GM06990 (cell line): ENCODE data around the gene SEMA5A.

Experiments
- DNase-seq: peaks from one replicate; pipeline ENCODE4 v3.0.0-alpha.2; 2011; ENCODE audit not compliant: insufficient read length; ENCODE audit errors: extremely low read depth
- H3K27me3 ChIP-seq: replicated peaks from 2 replicates; pipeline ENCODE4 v1.6.0; 2011; ENCODE audit warnings: low read length; ENCODE audit not compliant: control insufficient read depth, insufficient read depth
- H3K36me3 ChIP-seq: 2 replicates; pipeline ENCODE4 v1.5.1; 2011; ENCODE audit warnings: low read length; ENCODE audit not compliant: control insufficient read depth, insufficient read depth
- H3K4me3 ChIP-seq: replicated peaks from 2 replicates; pipeline ENCODE4 v1.5.1; 2011; ENCODE audit warnings: low read depth, mild to moderate bottlenecking, control low read depth, low read length
- CTCF ChIP-seq: IDR thresholded peaks from 2 replicates; pipeline ENCODE4 v1.5.1; 2011; ENCODE audit warnings: low read length, control low read depth, mild to moderate bottlenecking, inconsistent platforms; ENCODE audit not compliant: insufficient read depth, poor library complexity, severe bottlenecking

The SEMA5A gene

GRCh38 chr5:9325549-9325948 lies 220.3 kb downstream of the SEMA5A start:
- DNase-seq = no peak
- Histone ChIP-seq H3K27me3 (no peaks in the 10 kb centered on the region; the same call in 1 of the 2 replicates), H3K4me3 (no peak overlapping the region), H3K36me3 (no peaks in the 10 kb centered on the region)
- no peak for TF ChIP-seq CTCF

GRCh38 chr5:9324348-9325077 lies 221.4 kb downstream of the SEMA5A start:
- H3K27me3 ChIP-seq = no peaks in the 10 kb centered on the region; the same call in none of the 2 replicates
- no peak for TF ChIP-seq CTCF
- no peak overlapping the region for H3K4me3 ChIP-seq
- DNase-seq = no peak
- no peaks in the 10 kb centered on the region for H3K36me3 ChIP-seq

- DNase-seq = no peak
- no peak for TF ChIP-seq CTCF
- H3K4me3 ChIP-seq = no peak overlapping the region
- no peaks in the 10 kb centered on the region for H3K36me3 ChIP-seq
- no peaks in the 10 kb centered on the region; the same call in 1 of the 2 replicates for H3K27me3 ChIP-seq
These were observed 225.2 kb downstream of the SEMA5A start for GRCh38 chr5:9320652-9321051.

- Histone ChIP-seq H3K27me3 (no peaks in the 10 kb centered on the region; the same call in 1 of the 2 replicates), H3K36me3 (no peaks in the 10 kb centered on the region), H3K4me3 (no peak overlapping the region)
- DNase-seq = no peak
- TF ChIP-seq CTCF = no peak
These were observed 227.8 kb downstream of the SEMA5A start for GRCh38 chr5:9318031-9318430.

GRCh38 chr5:9316733-9317132 lies 229.1 kb downstream of the SEMA5A start:
- H3K36me3 ChIP-seq = no peaks in the 10 kb centered on the region
- no peak overlapping the region for H3K4me3 ChIP-seq
- no peaks in the 10 kb centered on the region; the same call in 1 of the 2 replicates for H3K27me3 ChIP-seq
- no peak for TF ChIP-seq CTCF
- no peak for DNase-seq
